Cerebellar nuclear complex (tissue), 1 donor: ENCODE results near the gene CASP5.
"Not testable (repeated sequence)": the region's sequence is repeated elsewhere in the genome, so short reads cannot be mapped to it uniquely, and the experiment has no call there.

Source experiments
- DNase-seq, 2 experiments: peaks; one replicate each; lab custom pipeline; 2025; lab: John Stamatoyannopoulos, UW

CASP5 gene

DNA sequence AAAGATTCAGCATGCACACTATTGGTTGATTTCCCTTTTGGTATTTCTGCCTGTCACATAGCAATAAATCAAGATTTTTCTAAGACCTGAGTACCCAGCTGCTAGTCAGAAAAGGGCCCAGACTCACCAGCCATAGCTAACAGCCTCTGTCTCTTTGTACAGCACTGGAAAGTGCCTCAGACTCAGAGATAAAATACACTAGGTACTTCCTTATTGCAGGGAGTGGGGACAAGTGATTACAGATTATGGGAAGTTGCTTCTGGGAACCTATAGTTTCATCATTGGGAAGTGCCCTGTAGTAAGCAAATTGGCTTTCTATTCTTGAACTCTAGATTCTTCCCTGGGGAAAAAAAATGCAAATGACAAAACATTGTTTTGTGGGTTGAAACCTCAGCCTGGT lies at the start of gene CASP5:
TSS of gene CASP5 (minus strand) at position 166 of the 400 bp plus-strand sequence. CDS start at position 134, 32 bp downstream.
- DNase-seq: no peak

DNA sequence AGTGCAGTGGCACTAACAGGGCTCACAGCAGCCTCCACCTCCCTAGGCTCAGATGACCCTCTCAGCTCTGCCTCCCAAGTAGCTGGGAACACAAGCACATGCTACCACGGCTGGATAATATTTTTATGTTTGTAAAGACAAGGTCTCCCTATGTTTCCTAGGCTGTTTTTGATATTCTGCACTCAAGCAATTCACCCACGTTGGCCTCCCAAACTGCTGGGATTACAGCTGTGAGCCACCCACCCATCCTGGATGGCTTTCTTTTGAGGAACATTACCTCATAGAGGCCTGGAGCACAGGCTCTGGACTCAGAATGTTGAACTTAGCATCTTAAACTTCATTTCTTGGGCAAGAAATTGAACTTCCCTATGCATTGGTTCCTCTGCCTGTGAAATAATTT lies 49.1 kb upstream of the CASP5 start:
- DNase-seq: not testable (repeated sequence)

DNA sequence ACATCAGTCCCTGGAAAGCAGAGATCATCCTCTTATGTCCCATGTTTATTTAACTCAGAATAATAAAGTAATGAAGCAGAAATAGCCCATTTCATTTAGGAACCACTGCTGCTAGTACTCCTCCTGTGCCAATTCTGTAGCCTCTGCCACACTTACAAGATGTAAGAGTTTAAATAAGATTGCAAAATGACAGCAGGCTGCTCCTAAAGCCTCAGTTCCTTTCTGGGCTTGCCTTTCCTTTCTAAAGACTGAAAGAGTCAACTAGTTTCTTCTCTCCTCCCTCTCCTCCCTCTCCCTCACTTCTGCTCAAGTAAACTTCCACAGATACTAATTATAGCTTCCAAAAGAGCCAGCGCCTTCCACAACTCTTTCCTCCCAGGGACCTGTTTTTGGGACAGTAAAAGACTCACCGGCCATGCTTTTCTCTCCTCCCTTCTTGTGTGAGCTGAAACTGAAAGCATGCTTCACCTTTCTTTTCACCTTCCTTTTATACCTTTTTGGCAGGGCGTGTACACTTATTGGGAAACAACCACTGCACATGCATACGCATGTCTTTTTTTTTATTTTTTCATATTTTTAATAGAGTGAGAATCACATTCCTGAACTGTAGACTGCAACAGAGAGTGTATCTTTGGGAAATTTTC lies 48.2 kb upstream of the CASP5 start:
- no peak for DNase-seq

- DNase-seq: no peak
Measured at GRCh38 chr11:105070306-105070705, 47.3 kb upstream of the CASP5 start.

GRCh38 chr11:105069749-105070148 lies 46.8 kb upstream of the CASP5 start:
- DNase-seq: not testable (repeated sequence)

DNA sequence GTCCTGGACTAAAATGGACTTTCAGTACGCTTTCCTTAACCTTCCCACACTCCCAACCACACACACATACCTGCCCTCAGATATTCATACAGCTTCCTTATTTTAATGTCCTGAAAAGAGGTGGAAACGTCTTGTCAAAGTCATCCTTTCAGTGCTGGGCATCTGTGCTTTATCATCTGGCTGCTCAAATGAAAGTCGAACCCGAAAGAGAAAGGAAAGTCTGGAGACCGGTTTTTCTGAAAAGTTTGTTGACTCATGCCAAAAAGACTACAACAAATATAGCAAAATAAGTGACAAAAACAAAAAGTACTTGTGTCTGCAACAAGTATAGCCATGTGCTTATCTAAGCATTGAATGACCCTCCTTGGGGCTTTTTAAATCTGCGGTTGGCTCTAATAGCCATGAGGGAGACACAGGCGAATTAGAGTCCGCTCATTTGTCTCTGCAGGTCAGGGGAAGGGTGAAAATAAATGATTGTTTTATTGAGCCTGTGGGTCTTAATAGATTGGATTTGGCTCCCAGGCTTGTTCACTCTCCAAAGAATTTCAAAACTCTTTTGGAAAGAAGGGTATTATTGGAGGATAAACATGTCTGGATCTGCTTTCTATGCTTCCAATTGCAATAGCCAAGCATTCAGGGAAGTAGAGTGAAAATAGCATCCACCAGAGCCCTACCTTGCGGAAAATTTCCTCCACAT lies 40.4 kb upstream of the CASP5 start:
- DNase-seq: not testable (repeated sequence)

GRCh38 chr11:105057432-105057831 lies 34.5 kb upstream of the CASP5 start:
- DNase-seq: no peak

DNA sequence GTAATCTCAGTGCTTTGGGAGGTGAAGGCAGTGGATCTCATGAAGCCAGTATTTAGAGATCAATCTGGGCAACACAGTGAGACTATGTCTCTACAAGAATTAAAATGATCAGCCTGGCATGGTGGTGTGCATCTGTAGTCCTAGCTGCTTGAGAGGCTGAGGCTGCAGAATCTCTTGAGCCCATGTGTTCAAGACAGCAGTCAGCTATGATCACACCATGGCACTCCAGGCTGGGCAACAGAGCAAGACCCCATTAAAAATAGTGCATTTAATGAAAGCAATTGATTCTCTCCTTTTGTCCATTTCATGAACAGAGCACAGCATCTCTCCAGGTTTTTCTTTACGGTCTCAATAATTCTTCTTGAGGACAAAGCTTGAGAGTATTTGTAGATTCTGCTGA lies 33.5 kb upstream of the CASP5 start:
- no peak for DNase-seq

- DNase-seq: no peak
Measured at GRCh38 chr11:105054723-105055493, 31.9 kb upstream of the CASP5 start.

DNA sequence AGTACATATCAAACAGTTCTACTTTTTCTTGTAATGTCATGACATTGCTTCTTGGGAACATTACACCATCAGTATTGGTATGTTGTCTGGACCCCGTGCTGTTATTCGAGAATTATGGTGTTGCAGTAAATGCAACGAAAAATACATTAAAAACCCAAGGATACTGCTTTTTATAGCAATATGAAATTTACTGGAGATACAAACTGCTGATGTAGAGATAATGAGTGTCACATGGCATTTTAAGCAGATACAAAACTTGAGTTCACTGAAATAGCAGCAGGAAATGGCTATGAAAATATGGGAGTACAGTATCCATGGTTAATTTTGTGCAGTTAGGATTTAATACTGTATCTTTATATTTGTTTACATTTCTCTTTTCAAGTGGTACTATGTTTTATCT lies 29.5 kb upstream of the CASP5 start:
- DNase-seq: no peak

DNA sequence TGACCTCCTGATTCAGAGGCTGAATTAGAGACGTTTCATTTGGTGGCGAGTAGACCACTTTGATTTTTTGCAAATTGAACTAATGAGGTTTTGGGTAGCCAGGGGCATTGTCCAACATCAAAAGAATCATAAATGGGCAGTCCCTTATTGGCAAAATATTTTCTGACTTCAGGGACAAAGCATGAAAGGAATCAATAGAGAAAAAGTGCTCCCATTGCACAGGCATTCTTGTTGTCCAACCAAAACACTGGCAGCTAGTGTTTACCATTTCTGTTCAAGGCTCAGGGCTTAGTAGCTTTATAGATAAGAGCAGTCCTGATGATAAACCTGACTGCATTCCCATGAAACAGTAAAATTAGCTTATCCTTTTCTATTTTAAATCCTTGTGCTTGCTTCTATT lies 28.6 kb upstream of the CASP5 start:
- no peak for DNase-seq

DNA sequence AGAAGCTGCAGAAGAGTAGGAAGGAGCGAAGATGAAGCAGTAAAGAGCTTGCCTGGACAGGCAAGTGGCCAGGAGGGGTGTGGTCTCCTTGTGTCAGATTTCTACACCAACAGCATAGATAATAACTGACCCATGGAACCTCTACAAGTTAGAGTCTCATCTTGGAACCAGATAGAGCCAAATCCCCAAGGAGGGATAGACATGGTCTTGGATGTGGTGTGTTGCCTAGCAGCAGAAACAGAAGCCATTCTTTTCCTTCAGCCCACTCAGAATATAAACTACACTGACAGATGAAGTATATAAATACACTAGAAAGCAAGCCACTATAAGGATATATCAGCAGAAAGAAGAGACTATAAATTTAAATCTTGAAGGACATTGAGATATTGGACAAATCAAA lies 26.5 kb upstream of the CASP5 start:
- DNase-seq: no peak

DNA sequence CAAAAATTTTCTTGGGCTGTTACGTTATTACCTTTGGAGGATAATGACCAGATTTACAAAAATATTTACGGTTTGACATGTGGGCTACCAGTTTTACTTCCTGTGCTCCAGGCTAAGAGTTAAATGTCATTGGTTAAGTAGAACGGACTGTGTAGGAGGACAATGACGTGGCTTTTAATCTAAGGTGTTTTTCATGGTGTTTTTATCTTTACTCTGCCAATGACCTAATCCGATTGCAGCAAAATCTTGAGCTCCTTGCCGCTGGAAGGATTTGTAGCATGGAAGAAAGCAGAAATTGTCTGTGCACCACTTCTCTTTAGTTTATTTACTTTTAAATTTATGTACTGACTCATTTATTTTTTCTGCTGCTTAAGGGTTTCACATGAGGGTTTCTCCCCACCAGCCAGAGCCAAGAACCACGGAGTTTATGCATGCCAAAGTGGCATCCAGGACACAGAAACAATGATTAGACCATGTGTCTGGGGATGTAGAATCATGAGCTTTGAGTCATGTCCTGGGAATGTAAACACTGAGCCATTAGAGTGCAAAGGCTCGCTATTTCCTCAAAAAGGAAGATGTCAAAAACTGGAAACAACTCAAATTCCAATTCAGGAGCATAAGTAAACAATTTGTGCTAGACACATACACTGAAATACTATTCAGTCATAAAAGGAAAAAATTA lies 24.1 kb upstream of the CASP5 start:
- no peak for DNase-seq

- DNase-seq: no peak
Measured at GRCh38 chr11:105045676-105046296, 22.8 kb upstream of the CASP5 start.

DNA sequence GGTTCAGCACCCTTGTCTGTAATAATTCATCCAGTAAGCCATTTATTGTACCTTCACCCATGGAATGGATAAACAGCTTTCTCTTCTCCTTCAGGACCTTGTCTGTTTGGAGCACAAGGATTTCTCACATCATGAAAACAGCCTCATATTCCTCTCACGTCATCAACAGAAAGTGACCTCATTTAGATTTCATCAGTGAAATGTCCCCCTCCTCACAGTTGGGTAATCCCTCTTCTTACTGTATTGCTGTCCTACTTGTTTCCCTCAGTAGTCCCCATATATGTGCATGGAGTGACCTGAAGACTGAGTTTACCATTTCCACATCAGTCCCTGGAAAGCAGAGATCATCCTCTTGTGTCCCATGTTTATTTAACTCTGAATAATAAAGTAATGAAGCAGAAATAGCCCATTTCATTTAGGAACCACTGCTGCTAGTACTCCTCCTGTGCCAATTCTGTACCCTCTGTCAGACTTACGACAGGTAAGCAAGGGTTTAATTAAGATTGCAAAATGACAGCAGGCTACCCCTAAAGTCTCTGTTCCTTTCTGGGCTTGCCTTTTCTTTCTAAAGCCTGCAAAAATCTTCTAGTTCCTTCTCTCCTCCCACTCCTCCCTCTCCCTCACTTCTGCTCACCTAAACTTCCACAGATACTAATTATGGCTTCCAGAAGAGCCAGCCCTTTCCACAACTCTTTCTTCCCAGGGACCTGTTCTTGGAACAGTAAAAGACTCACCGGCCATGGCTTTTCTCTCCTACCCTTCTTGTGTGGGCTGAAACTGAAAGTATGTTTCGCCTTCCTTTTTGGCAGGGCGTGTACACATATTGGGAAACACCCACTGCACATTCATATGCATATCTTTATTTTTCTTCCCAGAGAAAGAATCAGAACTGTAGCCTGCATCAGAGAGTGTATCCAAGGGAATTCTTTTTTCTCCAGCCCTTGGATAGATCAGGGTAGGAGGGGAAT lies 21.9 kb upstream of the CASP5 start, which contains the start of gene CARD16:
TSS of gene CARD16 (minus strand) at position 779 of the 968 bp plus-strand sequence. CDS start at position 741, 38 bp downstream.
- DNase-seq: not testable (repeated sequence)

GRCh38 chr11:105042178-105042577 lies 19.2 kb upstream of the CASP5 start:
- DNase-seq: no peak

DNA sequence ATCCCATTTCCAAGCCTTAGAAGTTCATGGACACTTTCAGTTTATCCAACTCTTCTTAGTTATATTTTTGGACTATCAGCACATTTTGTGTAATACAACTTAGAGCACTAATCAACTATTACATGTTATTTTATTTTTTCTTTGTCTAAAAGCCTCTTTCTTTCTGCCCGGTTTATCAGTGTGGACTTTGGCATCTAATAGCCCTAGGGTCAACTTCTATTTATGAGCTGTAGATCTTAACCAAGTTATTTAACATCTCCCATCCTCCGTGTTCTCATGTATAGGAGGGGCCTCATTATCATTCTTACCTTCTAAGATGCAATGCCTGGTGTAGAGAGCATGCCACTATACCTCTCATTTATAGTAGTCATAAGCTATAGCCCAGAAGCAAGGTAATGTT lies 17.7 kb upstream of the CASP5 start:
- no peak for DNase-seq

DNA sequence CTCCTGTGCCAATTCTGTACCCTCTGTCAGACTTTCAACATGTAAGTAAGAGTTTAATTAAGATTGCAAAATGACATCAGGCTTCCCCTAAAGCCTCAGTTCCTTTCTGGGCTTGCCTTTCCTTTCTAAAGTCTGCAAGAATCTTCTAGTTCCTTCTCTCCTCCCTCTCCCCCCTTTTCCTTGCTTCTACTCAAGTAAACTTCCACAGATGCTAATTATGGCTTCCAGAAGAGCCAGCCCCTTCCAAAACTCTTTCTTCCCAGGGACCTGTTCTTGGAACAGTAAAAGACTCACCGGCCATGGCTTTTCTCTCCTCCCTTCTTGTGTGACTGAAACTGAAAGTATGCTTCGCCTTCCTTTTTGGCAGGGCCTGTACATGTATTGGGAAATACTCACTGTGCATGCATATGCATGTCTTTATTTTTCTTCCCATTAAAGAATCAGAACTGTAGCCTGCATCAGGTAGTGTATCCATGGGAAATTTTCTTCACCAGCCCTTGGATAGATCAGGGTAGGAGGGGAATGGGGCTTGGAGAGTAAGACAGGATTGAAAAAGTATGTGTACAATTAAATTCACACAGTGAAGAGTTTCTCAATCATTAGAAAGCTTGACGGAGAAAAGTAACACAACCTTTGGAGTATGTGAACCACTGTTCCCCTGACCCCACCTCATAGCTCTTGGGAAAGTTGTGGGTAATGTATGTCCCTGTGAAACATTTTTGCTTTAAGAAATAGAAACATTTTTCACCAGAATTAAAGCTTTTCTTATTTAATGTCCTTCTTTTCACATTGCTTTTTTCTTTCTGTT lies 12.0 kb upstream of the CASP5 start, which contains the start of gene CASP1:
TSS of gene CASP1 (minus strand) at position 332 of the 808 bp plus-strand sequence. CDS start at position 301, 31 bp downstream.
- no peak for DNase-seq

- not testable (repeated sequence) for DNase-seq
Measured at GRCh38 chr11:105034388-105034787, 11.4 kb upstream of the CASP5 start.

DNA sequence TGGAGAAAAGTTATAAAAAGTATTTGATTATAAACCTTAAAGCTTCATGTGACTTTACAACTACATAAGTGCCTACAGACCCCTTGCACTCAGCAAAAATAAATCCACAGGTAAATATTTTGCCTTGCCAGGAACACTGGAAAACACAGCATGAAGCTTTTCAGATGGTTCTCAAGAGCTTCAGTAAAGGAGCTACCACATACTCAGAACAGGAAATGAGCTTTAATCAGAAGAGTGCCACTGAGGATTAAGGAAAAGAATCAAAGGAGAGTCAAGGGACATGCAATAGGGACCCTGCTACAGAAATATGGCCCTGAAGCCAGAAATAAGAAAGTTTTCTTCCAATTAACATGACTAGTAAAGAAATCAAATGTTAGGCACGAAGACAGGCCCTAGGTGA lies 10.8 kb upstream of the CASP5 start:
- DNase-seq: no peak
